ENCODE data around the gene TEX264.
A peak's percentile ranks its signal among the peaks of the same experiment; 100 is the strongest.

The TEX264 gene

GRCh38 chr3:51686056-51686455, 15.0 kb downstream of the TEX264 start:
- H3K4me3 ChIP-seq (ENCODE audit: low read depth, low read length): no peak overlapping the region
- no peaks in the 10 kb centered on the region for H3K4me1 ChIP-seq (ENCODE audit: control insufficient read depth, insufficient read depth, low read length)
- peaks cover 9% of the 10 kb centered on the region for H3K36me3 ChIP-seq (ENCODE audit: control insufficient read depth, insufficient read depth, low read length)
- no peaks in the 10 kb centered on the region for H3K9me3 ChIP-seq (ENCODE audit: control insufficient read depth, insufficient read depth, low read length)
- no peaks in the 10 kb centered on the region for H3K27me3 ChIP-seq (ENCODE audit: control insufficient read depth, insufficient read depth, low read length)
- H3K9ac ChIP-seq (ENCODE audit: low read depth, low read length): no peak overlapping the region

- no peaks in the 10 kb centered on the region for H3K9me3 ChIP-seq (ENCODE audit: control insufficient read depth, insufficient read depth, low read length)
- no peaks in the 10 kb centered on the region for H3K4me1 ChIP-seq (ENCODE audit: control insufficient read depth, insufficient read depth, low read length)
- no peak overlapping the region for H3K4me3 ChIP-seq (ENCODE audit: low read depth, low read length)
- H3K9ac ChIP-seq (ENCODE audit: low read depth, low read length): peak overlapping the region; percentile 37
- H3K36me3 ChIP-seq (ENCODE audit: control insufficient read depth, insufficient read depth, low read length): peaks cover 9% of the 10 kb centered on the region
- no peaks in the 10 kb centered on the region for H3K27me3 ChIP-seq (ENCODE audit: control insufficient read depth, insufficient read depth, low read length)
Observed at GRCh38 chr3:51686512-51687215, 15.6 kb downstream of the TEX264 start.

- peaks cover 9% of the 10 kb centered on the region for H3K36me3 ChIP-seq (ENCODE audit: control insufficient read depth, insufficient read depth, low read length)
Observed at GRCh38 chr3:51687431-51688205, 16.6 kb downstream of the TEX264 start.

GRCh38 chr3:51688206-51688600, 17.2 kb downstream of the TEX264 start:
- H3K4me1 ChIP-seq (ENCODE audit: control insufficient read depth, insufficient read depth, low read length): no peaks in the 10 kb centered on the region
- H3K9me3 ChIP-seq (ENCODE audit: control insufficient read depth, insufficient read depth, low read length): no peaks in the 10 kb centered on the region
- H3K36me3 ChIP-seq (ENCODE audit: control insufficient read depth, insufficient read depth, low read length): peaks cover 9% of the 10 kb centered on the region
- H3K4me3 ChIP-seq (ENCODE audit: low read depth, low read length): no peak overlapping the region
- H3K9ac ChIP-seq (ENCODE audit: low read depth, low read length): no peak overlapping the region
- no peaks in the 10 kb centered on the region for H3K27me3 ChIP-seq (ENCODE audit: control insufficient read depth, insufficient read depth, low read length)

More at GRCh38 chr3:51687431-51688205, 16.6 kb downstream of the TEX264 start:
- Histone ChIP-seq H3K9ac (ENCODE audit: low read depth, low read length) (peak overlapping the region; percentile 37), H3K4me3 (ENCODE audit: low read depth, low read length) (no peak overlapping the region), H3K27me3 (ENCODE audit: control insufficient read depth, insufficient read depth, low read length) (no peaks in the 10 kb centered on the region), H3K9me3 (ENCODE audit: control insufficient read depth, insufficient read depth, low read length) (no peaks in the 10 kb centered on the region), H3K4me1 (ENCODE audit: control insufficient read depth, insufficient read depth, low read length) (no peaks in the 10 kb centered on the region)

- H3K9ac ChIP-seq (ENCODE audit: low read depth, low read length): no peak overlapping the region
- H3K36me3 ChIP-seq (ENCODE audit: control insufficient read depth, insufficient read depth, low read length): peaks cover 2% of the 10 kb centered on the region
- no peaks in the 10 kb centered on the region for H3K4me1 ChIP-seq (ENCODE audit: control insufficient read depth, insufficient read depth, low read length)
- H3K27me3 ChIP-seq (ENCODE audit: control insufficient read depth, insufficient read depth, low read length): no peaks in the 10 kb centered on the region
- no peak overlapping the region for H3K4me3 ChIP-seq (ENCODE audit: low read depth, low read length)
- H3K9me3 ChIP-seq (ENCODE audit: control insufficient read depth, insufficient read depth, low read length): no peaks in the 10 kb centered on the region
Observed at GRCh38 chr3:51691021-51691420, 20.0 kb downstream of the TEX264 start.

GRCh38 chr3:51691949-51692348, 20.9 kb downstream of the TEX264 start:
- no peaks in the 10 kb centered on the region for H3K9me3 ChIP-seq (ENCODE audit: control insufficient read depth, insufficient read depth, low read length)
- no peak overlapping the region for H3K9ac ChIP-seq (ENCODE audit: low read depth, low read length)
- H3K4me3 ChIP-seq (ENCODE audit: low read depth, low read length): no peak overlapping the region
- H3K27me3 ChIP-seq (ENCODE audit: control insufficient read depth, insufficient read depth, low read length): no peaks in the 10 kb centered on the region
- H3K4me1 ChIP-seq (ENCODE audit: control insufficient read depth, insufficient read depth, low read length): no peaks in the 10 kb centered on the region
- peaks cover 2% of the 10 kb centered on the region for H3K36me3 ChIP-seq (ENCODE audit: control insufficient read depth, insufficient read depth, low read length)

- no peak overlapping the region for H3K9ac ChIP-seq (ENCODE audit: low read depth, low read length)
- peaks cover 4% of the 10 kb centered on the region for H3K36me3 ChIP-seq (ENCODE audit: control insufficient read depth, insufficient read depth, low read length)
- H3K4me3 ChIP-seq (ENCODE audit: low read depth, low read length): no peak overlapping the region
- H3K4me1 ChIP-seq (ENCODE audit: control insufficient read depth, insufficient read depth, low read length): no peaks in the 10 kb centered on the region
- H3K9me3 ChIP-seq (ENCODE audit: control insufficient read depth, insufficient read depth, low read length): no peaks in the 10 kb centered on the region
- no peaks in the 10 kb centered on the region for H3K27me3 ChIP-seq (ENCODE audit: control insufficient read depth, insufficient read depth, low read length)
Observed at GRCh38 chr3:51692980-51693395, 21.9 kb downstream of the TEX264 start.

- no peaks in the 10 kb centered on the region for H3K27me3 ChIP-seq (ENCODE audit: control insufficient read depth, insufficient read depth, low read length)
- H3K9me3 ChIP-seq (ENCODE audit: control insufficient read depth, insufficient read depth, low read length): no peaks in the 10 kb centered on the region
- no peak overlapping the region for H3K9ac ChIP-seq (ENCODE audit: low read depth, low read length)
- H3K36me3 ChIP-seq (ENCODE audit: control insufficient read depth, insufficient read depth, low read length): peaks cover 10% of the 10 kb centered on the region
- no peak overlapping the region for H3K4me3 ChIP-seq (ENCODE audit: low read depth, low read length)
- no peaks in the 10 kb centered on the region for H3K4me1 ChIP-seq (ENCODE audit: control insufficient read depth, insufficient read depth, low read length)
Observed at GRCh38 chr3:51696954-51697353, 25.9 kb downstream of the TEX264 start.

- peaks cover 10% of the 10 kb centered on the region for H3K36me3 ChIP-seq (ENCODE audit: control insufficient read depth, insufficient read depth, low read length)
- H3K27me3 ChIP-seq (ENCODE audit: control insufficient read depth, insufficient read depth, low read length): no peaks in the 10 kb centered on the region
- no peak overlapping the region for H3K9ac ChIP-seq (ENCODE audit: low read depth, low read length)
- peaks cover 5% of the 10 kb centered on the region for H3K4me1 ChIP-seq (ENCODE audit: control insufficient read depth, insufficient read depth, low read length)
- H3K4me3 ChIP-seq (ENCODE audit: low read depth, low read length): no peak overlapping the region
- H3K9me3 ChIP-seq (ENCODE audit: control insufficient read depth, insufficient read depth, low read length): no peaks in the 10 kb centered on the region
Observed at GRCh38 chr3:51698209-51698608, 27.2 kb downstream of the TEX264 start.

GRCh38 chr3:51700403-51700802, 29.4 kb downstream of the TEX264 start:
- H3K27me3 ChIP-seq (ENCODE audit: control insufficient read depth, insufficient read depth, low read length): peaks cover 3% of the 10 kb centered on the region

GRCh38 chr3:51702156-51702555, 31.1 kb downstream of the TEX264 start:
- H3K9me3 ChIP-seq (ENCODE audit: control insufficient read depth, insufficient read depth, low read length): no peaks in the 10 kb centered on the region
- peaks cover 4% of the 10 kb centered on the region for H3K27me3 ChIP-seq (ENCODE audit: control insufficient read depth, insufficient read depth, low read length)
- no peak overlapping the region for H3K4me3 ChIP-seq (ENCODE audit: low read depth, low read length)
- no peak overlapping the region for H3K9ac ChIP-seq (ENCODE audit: low read depth, low read length)
- peaks cover 16% of the 10 kb centered on the region for H3K4me1 ChIP-seq (ENCODE audit: control insufficient read depth, insufficient read depth, low read length)
- H3K36me3 ChIP-seq (ENCODE audit: control insufficient read depth, insufficient read depth, low read length): peaks cover 10% of the 10 kb centered on the region

More at GRCh38 chr3:51700403-51700802, 29.4 kb downstream of the TEX264 start:
- Histone ChIP-seq H3K36me3 (ENCODE audit: control insufficient read depth, insufficient read depth, low read length) (peaks cover 10% of the 10 kb centered on the region), H3K9ac (ENCODE audit: low read depth, low read length) (no peak overlapping the region), H3K4me1 (ENCODE audit: control insufficient read depth, insufficient read depth, low read length) (peaks cover 13% of the 10 kb centered on the region), H3K9me3 (ENCODE audit: control insufficient read depth, insufficient read depth, low read length) (no peaks in the 10 kb centered on the region), H3K4me3 (ENCODE audit: low read depth, low read length) (no peak overlapping the region)

Data from iPS-15b (cell line).